Lung microvascular endothelial cell (primary cell): ENCODE results near the gene WNT9B. TPM values are rescaled to one million over a fixed set of nuclear protein-coding genes. Genes with fewer than 3 reads are reported as not detected.

Experiments used
- DNase-seq, 2 donors: peaks; one replicate each; pipeline versions ENCODE4 v3.0.0 to v3.0.0-alpha.2; 2010; ENCODE audit warnings: low read depth in 2 of 2
- total RNA-seq: library from RNA; depleted of rRNA; stranded (reverse); fragments of >200 nt; gene quantifications from 2 replicates; pipeline ENCODE4 v1.2.1, GENCODE V29; 2014

WNT9B gene
- total RNA-seq, result not detected in 2 replicates

DNA sequence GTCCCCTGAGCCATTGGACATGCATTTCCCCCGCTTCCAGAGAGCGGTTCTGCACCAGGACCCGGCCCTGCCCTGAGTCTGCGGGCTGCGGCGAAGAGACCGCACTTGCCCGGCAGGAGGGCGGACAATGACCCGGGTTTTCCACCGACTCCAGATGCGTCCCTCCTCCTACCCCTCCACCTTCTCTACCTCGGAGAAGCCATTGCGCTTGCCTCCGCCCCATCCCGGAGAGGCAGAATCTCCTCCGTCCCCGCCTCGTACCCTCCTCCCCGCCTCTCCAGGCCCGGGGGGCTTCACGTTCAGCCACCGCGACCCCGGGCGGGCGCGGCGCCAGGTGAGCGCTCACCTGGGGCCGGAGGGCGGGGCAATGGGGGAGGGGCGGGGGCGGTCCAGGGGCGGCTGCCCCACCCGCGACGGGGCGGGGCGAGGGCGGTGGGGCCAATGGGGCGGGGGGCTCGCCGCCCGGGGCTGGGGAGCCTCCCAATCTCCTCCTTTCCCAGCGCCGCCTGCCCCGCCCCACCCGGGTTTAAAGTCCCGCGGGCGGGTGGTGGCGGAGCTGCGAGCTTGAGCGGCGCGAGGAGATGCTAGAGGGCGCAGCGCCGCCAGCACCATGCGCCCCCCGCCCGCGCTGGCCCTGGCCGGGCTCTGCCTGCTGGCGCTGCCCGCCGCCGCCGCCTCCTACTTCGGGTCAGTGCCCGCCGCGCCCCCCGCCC lies at the start of gene WNT9B:
TSS of gene WNT9B (plus strand) at position 555 of the 713 bp plus-strand sequence. CDS start at position 611, 56 bp downstream.
- peak in 1 of 2 donors; percentile 20 for DNase-seq

- DNase-seq, result no peak
These were observed 48.6 kb upstream of the WNT9B start for GRCh38 chr17:46802800-46803199.

DNA sequence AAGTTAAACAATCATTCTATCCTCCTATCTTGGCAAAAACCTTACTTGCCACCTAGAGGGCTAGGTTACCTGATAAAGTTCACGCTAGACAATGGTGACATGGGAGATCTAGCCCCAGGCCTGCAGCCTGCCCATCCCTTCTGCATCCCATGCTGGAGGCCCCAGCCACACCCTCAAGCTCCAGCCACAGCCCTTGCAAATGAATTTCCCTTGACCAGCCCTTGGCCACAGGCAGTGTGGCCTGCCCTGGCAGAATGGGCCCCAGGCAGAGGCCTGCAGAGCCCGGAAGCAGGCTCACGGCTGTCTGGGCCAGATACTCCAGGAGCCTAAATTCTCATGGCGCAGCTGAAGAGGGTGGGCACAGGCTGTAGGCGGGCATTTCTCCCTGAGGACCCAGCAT lies 47.8 kb upstream of the WNT9B start:
- no peak for DNase-seq

DNA sequence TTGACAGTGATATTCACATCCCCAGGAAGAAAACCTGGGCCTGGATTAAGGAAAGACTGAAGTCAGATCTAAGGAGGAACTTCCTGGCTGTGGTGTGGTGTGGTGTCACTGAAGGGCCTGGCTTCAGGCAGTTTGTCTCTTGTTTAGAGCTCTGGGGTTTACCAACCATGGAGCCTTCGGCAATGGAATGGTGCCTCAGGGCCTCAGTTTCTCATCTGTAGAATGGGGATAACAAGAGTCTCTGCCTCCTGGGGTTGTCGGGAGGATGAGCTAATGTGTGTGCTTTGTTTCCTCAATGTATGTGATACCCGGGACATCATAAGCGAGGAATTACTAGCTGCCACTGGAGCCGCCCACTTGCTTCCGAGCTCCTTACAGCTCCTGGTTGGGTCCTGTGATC lies 45.6 kb upstream of the WNT9B start:
- no peak for DNase-seq

GRCh38 chr17:46809110-46809571 lies 42.2 kb upstream of the WNT9B start:
- no peak for DNase-seq

- DNase-seq, result no peak
These were observed 40.5 kb upstream of the WNT9B start for GRCh38 chr17:46810837-46811236.

DNA sequence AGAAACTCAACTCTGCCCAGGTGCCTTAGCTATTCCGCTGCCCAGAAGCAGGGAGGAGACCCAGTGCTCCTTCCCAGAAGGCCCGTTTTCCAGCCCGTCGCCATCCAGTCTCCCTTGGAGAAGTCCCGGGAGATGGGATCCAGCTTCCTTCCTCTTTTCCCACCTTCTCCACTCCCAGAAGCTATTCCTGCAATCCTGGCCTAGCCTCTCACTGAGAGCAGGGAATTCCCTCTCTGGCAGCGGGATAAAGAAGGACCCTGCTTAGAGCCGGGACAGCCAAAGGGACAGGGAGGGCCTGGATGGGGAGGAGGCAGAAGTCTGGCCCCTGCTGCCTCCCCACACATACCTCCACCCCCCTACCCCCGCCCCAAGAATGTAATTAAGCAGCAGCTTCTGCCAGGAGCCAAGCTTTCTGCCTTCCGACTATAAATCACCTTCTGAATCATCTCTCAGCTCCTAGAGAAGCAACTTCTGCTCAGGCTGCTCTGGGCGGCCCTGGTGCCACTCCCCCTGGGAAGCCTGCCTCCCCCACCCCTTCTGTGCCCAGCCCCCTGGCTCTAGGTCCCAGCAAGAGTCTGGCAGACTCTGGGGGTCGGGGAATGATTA lies 39.3 kb upstream of the WNT9B start:
- DNase-seq, result no peak

DNA sequence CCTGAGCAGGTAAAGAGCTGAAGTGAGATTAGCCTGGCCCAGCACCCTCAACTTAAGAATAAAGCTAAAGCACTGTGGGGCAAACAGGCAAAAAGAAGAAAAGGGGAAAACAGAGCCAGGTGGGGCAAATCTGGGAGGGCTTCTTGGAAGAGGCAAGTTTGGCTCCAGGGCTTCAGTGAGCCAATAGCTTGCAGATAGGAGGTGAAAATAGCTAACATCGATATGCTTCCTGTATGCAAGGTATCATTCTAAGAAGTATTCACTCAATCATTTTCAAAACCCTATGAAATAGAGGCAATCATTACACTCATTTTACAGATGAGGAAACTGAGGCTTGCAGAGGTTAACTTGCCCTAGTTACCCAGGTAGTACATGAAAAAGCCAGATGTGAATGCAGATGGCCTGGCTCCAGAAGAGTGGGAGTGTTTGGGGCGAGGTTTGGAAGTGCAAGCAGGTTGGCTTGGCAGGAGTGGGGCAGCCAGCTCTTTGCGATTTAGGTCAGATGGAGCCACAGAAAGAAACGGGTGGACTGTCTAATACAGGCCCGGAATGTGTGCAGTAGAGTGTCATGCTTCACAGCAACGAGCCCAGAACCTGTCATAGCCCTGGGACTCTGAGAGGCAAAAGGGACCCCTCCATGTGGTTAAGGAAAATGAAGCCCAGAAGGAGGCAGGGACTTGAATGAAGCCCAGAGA lies 38.6 kb upstream of the WNT9B start:
- DNase-seq, result no peak

DNA sequence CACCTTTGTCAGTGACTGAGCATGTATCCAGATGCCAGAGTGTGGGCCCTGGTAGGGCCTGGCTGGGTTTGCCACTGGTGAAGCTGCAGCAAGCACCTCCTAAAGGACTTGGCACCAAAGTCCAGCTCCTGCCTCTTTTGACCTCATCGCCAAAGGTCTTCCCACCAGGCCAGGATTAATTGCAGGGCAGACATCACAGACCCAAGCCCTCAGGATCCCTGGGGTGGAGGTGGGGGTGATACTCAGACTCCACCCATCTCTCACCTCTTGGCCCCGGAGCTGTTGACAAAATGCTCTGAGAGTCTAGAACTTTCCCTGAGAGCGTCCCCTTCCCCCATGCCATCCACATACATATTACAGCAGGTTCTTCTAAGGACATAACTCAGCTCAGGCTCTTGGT lies 37.5 kb upstream of the WNT9B start:
- no peak for DNase-seq

- no peak for DNase-seq
These were observed 36.9 kb upstream of the WNT9B start for GRCh38 chr17:46814446-46814845.

- no peak for DNase-seq
These were observed 35.7 kb upstream of the WNT9B start for GRCh38 chr17:46815474-46816353.

- DNase-seq, result no peak
These were observed 34.1 kb upstream of the WNT9B start for GRCh38 chr17:46817151-46817900.

- no peak for DNase-seq
These were observed 33.5 kb upstream of the WNT9B start for GRCh38 chr17:46817901-46818209.

DNA sequence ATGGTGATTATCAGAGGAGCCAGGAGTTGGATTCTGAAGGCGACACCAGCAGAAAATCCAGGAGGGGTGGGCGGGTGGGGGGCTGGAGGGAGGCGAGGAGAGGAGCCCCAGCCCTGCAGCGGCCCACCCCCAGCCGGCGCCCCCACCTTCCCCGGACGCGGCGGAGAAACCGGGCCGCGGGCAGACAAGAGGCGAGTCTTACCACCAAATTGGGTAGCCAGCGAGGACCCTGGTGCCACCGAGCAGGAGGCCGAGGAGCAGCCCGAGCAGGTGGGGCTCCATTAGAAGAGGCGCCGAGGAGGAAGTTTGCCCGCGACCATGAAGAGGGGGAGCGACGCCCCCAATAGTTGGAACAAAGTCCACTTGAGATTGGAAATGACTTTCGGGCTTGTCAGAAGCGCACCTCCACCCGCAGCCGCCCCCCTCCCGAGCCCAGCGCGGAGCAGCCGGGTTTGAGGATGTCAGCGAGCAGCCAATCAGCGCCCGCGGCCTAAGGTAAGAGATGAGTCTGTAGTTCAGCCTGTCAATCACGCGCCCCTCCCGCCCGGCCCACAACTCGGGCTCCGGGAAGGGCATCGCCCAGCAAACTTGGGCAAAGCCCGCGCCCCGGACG lies 33.0 kb upstream of the WNT9B start, which contains the start of gene WNT3:
TSS of gene WNT3 (minus strand) at position 377 of the 613 bp plus-strand sequence. CDS start at position 282, 95 bp downstream.
- DNase-seq, result no peak

DNA sequence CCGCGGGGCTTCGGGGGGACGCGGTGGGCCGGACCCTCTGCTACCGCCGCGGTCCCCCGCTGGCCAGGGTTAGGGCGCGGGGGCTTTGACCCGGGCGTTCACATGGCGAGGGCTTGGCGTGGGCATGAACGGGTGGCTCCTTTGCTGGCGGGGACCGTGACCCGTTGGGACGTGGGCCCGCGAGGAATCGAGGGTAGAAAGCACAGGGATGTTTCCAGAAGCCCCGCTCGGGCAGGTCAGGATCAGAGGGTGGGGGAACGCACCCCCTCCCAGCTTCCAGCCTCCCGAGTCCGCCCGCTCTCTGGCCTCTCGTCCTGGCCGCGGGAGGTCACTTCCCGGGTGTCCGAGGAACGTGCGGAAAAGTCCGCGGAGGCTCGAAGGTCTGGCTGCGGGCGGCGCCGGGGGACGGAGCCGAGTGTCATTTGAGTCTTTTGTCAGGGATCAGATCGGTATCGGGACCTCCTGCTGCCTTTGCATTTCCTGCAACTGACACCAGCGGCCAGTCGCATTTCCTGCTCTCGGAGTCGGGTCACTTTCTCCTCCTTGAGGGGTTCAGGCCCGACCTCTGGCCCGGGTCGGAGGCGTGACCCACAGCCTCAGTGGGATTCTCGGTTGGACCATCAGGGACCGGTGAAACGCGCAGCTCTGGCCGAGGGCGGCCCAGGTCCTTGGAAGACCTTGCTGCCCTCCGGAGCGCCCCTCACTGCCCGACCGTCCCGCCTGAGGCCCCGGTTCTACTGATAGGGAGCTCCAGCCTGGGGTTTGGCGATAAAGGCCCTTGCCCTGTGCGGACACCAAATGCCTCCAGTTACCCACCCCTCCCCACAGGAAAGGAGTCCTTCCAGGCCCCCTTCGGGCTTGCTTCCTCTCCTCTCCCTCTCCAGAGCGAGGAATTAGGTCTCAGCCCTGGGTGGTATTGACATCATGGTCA lies 32.2 kb upstream of the WNT9B start:
- no peak for DNase-seq

DNA sequence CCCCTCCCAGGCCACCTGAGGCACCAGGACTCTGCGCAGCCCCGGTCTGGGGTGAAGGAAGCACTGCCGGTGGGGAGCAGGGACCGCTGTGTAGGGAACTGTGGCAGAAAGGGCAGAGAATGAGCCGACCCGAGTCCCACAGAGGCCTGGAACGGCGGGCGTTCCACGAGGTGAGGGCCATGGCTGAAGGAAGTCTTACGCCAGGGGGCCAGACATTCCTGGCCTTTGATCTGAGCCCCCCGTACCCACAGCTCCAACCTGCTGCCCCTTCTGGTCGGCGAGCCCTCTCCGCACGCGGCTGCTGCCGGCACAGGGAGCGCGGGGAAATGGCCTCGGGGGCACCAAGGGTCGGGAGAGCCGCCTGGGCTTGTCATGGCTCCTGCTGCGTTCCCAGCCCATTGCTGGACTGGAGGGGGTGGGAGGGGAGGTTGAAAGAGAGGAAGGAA lies 31.5 kb upstream of the WNT9B start:
- no peak for DNase-seq

DNA sequence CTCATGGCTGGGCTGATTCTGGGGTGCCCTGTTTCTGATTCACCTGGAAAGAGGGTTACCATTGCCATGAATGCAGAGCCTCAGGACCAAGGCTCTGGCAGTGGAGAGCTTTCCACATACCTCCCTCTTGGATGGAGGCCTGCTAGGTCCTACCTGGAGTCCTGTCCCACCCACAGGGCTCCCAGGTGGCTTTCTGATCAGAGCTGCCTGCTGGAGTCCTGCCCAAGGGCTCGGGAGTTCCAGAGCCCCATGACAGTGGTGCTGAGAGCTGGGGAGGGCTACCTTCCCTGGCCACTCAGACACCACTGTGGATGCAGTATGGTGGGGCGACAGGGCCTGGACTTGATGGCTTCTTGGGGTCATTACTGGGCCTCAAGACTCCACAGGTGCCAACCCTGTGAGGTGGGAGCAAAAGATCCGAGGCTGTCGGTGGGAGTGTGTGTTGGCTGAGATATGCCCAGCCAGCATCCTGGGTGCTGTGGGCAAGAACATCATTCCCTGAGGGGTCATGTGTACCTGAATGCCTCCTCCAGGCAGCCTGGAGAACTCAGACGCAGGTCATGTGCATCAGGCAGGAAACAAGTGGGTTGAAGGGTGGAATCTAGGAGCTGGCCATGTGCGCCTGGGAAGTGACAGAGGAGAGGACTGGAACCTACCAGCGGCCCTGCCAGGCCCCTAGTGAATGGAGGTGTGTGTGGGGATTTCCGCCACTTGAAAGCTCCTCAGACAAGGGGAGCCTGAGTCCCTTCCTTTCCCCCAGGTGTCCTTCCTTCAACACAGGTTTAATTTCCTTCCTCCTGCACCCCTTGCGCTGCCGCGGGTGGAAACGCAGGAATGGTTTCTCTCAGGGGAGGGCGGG lies 30.6 kb upstream of the WNT9B start:
- no peak for DNase-seq
